ENCODE data around the gene SNW1.
"Not testable (repeated sequence)": the region's sequence is repeated elsewhere in the genome, so short reads cannot be mapped to it uniquely, and the experiment has no call there.

SNW1 gene

DNA sequence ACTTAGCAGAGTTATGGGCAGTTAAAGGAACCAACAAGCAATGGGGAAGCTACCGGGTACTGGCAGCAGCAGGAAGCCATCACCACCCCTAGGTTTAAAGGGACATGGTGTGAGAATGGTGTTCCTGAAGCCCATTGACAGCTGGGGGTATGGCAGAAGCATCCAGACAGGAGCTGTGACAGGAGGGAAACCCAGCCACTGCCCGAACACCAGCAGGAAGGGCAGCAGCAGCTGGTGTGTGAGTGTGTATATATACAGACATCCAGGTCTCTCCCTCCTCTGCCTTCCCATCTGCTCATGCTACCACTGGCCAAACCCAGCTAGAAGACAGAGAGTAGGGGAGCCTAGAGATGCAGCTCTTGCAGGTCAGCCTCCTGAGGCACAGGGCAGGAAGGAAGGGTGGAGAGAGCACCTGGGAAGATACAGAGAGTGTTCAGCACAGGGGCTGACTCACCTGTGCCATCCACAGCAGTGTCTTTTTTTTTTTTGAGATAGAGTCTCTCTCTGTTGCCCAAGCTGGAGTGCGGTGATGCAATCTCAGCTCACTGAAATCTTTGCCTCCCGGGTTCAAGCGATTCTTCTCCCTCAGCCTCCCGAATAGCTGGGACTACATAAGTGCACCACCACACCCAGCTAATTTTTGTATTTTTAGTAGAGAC is 29.7 kb upstream of the SNW1 start:
- DNase-seq = no peak
- Histone ChIP-seq H3K4me3 (ENCODE audit: low read depth, low read length) (no peak overlapping the region), H3K27ac (no peak overlapping the region), H3K36me3 (replicated peaks) (no peaks in the 10 kb centered on the region), H3K27me3 (replicated peaks) (no peaks in the 10 kb centered on the region)
- in situ Hi-C loops (cut with HindIII; ENCODE audit: low pct_ligation_motif_present, low sequenced_read_pairs) = no loop called here
- TF ChIP-seq, protein P1, sequence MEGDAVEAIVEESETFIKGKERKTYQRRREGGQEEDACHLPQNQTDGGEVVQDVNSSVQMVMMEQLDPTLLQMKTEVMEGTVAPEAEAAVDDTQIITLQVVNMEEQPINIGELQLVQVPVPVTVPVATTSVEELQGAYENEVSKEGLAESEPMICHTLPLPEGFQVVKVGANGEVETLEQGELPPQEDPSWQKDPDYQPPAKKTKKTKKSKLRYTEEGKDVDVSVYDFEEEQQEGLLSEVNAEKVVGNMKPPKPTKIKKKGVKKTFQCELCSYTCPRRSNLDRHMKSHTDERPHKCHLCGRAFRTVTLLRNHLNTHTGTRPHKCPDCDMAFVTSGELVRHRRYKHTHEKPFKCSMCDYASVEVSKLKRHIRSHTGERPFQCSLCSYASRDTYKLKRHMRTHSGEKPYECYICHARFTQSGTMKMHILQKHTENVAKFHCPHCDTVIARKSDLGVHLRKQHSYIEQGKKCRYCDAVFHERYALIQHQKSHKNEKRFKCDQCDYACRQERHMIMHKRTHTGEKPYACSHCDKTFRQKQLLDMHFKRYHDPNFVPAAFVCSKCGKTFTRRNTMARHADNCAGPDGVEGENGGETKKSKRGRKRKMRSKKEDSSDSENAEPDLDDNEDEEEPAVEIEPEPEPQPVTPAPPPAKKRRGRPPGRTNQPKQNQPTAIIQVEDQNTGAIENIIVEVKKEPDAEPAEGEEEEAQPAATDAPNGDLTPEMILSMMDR (IDR thresholded peaks at IDR 0.05; ENCODE audit: low read depth, low read length, missing control alignments) = no peak

DNA sequence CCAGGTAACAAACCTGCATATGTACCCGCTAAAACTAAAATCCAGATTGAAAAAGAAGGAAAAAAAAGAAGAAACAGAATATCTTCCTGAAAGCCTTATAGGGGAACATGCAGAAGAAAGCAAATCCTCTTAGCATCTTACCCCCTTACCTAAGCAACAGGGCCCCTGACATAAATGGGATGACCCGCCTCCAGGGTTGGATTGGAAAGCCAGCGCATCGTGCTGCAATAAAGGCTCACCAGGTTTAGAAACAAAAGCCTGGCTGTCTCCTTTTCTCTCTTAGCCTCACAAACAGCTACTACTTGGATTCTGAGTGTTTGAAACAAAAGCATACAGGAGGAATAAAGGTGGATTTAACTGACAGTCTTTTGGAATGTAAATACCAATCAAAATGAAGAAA is 25.2 kb upstream of the SNW1 start:
- Histone ChIP-seq H3K27ac (no peak overlapping the region), H3K4me3 (ENCODE audit: low read depth, low read length) (no peak overlapping the region), H3K27me3 (replicated peaks) (no peaks in the 10 kb centered on the region), H3K36me3 (replicated peaks) (no peaks in the 10 kb centered on the region)
- TF ChIP-seq, protein P1 (IDR thresholded peaks at IDR 0.05; ENCODE audit: low read depth, low read length, missing control alignments) = no peak
- in situ Hi-C loops (cut with HindIII; ENCODE audit: low pct_ligation_motif_present, low sequenced_read_pairs) = no loop called here
- no peak for DNase-seq

DNA sequence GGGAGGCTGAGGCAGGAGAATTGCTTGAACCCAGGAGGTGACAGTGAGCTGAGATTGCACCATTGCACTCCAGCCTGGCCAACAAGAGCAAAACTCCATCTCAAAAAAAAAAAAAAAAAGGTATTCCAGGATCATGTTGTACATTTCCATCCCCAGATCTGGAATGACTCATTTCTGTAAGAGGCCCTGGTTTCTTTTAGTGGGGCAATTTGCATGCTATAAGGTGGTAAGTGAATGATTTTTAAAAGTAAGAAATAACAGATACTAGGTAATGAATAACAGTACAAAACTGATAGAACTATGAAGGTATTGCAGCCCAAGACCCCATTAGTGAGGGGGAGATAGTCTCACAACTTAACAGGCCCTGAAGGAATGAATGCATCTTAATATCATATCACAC is 21.2 kb upstream of the SNW1 start:
- in situ Hi-C loops (cut with HindIII; ENCODE audit: low pct_ligation_motif_present, low sequenced_read_pairs) = no loop called here
- H3K4me3 ChIP-seq (ENCODE audit: low read depth, low read length) = no peak overlapping the region
- H3K36me3 ChIP-seq (replicated peaks) = no peaks in the 10 kb centered on the region
- TF ChIP-seq, protein P1 (IDR thresholded peaks at IDR 0.05; ENCODE audit: low read depth, low read length, missing control alignments) = no peak
- no peak overlapping the region for H3K27ac ChIP-seq
- no peak for DNase-seq
- no peaks in the 10 kb centered on the region for H3K27me3 ChIP-seq (replicated peaks)

DNA sequence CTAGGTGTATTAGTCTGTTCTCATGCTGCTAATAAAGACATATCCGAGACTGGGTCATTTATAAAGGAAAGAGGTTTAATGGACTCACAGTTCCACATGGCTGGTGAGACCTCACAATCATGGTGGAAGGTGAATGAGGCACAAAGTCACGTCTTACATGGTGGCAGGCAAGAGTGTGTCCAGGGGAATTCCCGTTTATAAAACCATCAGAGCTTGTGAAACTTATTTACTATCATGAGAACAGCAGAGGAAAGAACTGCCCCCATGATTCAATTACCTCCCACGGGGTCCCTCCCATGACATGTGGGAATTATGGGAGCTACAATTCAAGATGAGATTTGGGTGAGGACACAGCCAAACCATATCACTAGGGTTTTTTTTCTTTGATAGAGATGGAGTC is 13.0 kb upstream of the SNW1 start:
- H3K27me3 ChIP-seq (replicated peaks); H3K27ac ChIP-seq; in situ Hi-C loops (cut with HindIII; ENCODE audit: low pct_ligation_motif_present, low sequenced_read_pairs); DNase-seq; H3K4me3 ChIP-seq (ENCODE audit: low read depth, low read length); H3K36me3 ChIP-seq (replicated peaks): not testable (repeated sequence)

DNA sequence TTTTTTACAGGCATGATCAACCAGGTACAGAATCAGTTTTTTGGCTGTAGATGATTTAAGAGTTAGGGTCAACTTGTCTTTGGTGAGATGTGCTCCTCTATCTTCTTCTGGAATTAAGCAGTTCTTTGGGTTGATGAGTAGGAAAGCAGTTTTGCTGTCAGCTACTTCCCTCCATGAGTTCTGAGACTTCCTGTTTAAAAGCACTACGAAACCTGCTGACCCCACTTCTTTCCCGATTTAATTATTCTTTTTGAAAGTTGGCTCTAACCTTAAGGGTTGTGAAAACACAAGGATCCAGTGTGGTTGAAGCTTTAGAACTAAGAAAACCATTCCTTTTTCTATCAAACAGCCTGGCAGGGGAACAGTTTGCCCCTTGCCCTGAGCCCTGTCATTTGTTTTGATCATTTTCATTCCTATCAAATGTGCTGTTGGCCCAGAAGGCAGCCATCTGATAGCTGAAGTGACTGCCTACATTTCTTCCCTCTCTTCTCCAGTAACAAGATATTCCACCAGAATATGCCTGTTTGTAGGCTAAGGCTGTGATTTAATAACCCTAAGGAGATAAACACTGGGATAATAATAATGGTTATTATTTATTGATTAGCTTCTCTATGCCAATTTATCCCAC is 7.6 kb upstream of the SNW1 start:
- H3K27me3 ChIP-seq (replicated peaks); DNase-seq; H3K4me3 ChIP-seq (ENCODE audit: low read depth, low read length); in situ Hi-C loops (cut with HindIII; ENCODE audit: low pct_ligation_motif_present, low sequenced_read_pairs); H3K27ac ChIP-seq; H3K36me3 ChIP-seq (replicated peaks): not testable (repeated sequence)

DNA sequence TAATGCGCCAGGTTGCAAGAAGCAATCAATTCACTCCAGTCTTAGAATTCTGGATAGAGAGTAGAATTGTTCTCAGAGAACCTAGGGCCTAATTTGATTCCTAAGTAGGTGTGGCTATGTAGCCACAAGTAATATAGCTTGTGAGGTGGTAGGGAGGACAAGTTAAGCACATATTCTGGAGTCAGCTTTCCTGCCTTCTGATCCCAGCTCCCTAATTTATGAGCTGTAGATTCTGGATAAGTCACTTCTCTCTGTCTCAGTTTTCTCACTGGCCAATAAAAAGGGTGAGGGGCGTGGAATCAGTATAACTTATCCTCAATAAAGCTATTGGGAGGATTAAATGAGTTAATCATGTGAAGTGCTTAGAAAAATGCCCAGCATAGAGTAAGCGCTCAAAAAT is 3.0 kb upstream of the SNW1 start:
- TF ChIP-seq, protein P1 (IDR thresholded peaks at IDR 0.05; ENCODE audit: low read depth, low read length, missing control alignments) = no peak
- no peak overlapping the region for H3K27ac ChIP-seq
- H3K27me3 ChIP-seq (replicated peaks) = no peaks in the 10 kb centered on the region
- no peak for DNase-seq
- no peak overlapping the region for H3K4me3 ChIP-seq (ENCODE audit: low read depth, low read length)
- H3K36me3 ChIP-seq (replicated peaks) = no peaks in the 10 kb centered on the region
- in situ Hi-C loops (cut with HindIII; ENCODE audit: low pct_ligation_motif_present, low sequenced_read_pairs) = no loop called here

DNA sequence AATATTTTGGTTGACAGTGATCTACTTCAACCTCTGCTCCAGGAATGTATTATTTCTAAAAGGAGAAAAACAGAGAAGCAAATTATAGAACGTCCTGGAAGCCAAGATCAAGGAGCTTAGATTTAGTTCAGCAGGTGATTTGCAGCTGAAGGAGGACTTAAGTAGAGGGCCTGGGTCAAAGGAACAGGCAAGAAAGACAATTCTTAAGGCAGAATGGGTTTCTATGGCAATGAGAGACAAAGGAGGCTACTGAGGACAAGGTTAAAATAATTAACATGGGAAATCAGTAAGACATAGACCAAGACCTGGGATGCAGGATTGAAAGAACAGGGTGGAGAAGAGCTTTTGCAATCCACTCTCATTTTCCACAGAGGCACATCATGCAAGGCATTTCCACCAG is 2.4 kb upstream of the SNW1 start:
- H3K27me3 ChIP-seq (replicated peaks) = no peaks in the 10 kb centered on the region
- DNase-seq = no peak
- in situ Hi-C loops (cut with HindIII; ENCODE audit: low pct_ligation_motif_present, low sequenced_read_pairs) = no loop called here
- H3K4me3 ChIP-seq (ENCODE audit: low read depth, low read length) = no peak overlapping the region
- TF ChIP-seq, protein P1 (IDR thresholded peaks at IDR 0.05; ENCODE audit: low read depth, low read length, missing control alignments) = no peak
- H3K27ac ChIP-seq = no peak overlapping the region
- no peaks in the 10 kb centered on the region for H3K36me3 ChIP-seq (replicated peaks)
